Ishikawa (cell line): ENCODE data around the gene GJA3.

Source experiments
- CEBPB ChIP-seq: IDR thresholded peaks from 2 replicates; pipeline ENCODE4 v1.6.1; 2012
- CREB1 ChIP-seq: IDR thresholded peaks from 2 replicates; pipeline ENCODE4 v1.6.1; 2012; ENCODE audit warnings: low read depth
- EGR1 ChIP-seq: IDR thresholded peaks from 2 replicates; pipeline ENCODE4 v1.6.1; 2012
- EP300 ChIP-seq: IDR thresholded peaks from 2 replicates; pipeline ENCODE4 v1.6.1; 2012; ENCODE audit warnings: borderline replicate concordance
- FOXM1 ChIP-seq: IDR thresholded peaks from 2 replicates; pipeline ENCODE4 v1.6.1; 2012; ENCODE audit warnings: low read depth, borderline replicate concordance
- NFIC ChIP-seq: IDR thresholded peaks from 2 replicates; pipeline ENCODE4 v1.6.1; 2012
- RAD21 ChIP-seq: IDR thresholded peaks from 2 replicates; pipeline ENCODE4 v1.6.1; 2012; ENCODE audit warnings: low read depth
- TAF1 ChIP-seq: IDR thresholded peaks from 2 replicates; pipeline ENCODE4 v1.6.1; 2012; ENCODE audit warnings: low read depth, mild to moderate bottlenecking
- TCF12 ChIP-seq: IDR thresholded peaks from 2 replicates; pipeline ENCODE4 v1.6.1; 2012; ENCODE audit warnings: low read depth
- TEAD4 ChIP-seq: IDR thresholded peaks from 2 replicates; pipeline ENCODE4 v1.6.1; 2012
- YY1 ChIP-seq: IDR thresholded peaks from 2 replicates; pipeline ENCODE4 v1.6.1; 2012; ENCODE audit warnings: low read depth
- ZBTB7A ChIP-seq: IDR thresholded peaks from 2 replicates; pipeline ENCODE4 v1.6.1; 2012; ENCODE audit warnings: low read depth
- TF ChIP-seq, protein P1 (sequence below): IDR thresholded peaks from 2 replicates; pipeline ENCODE4 v1.6.1; 2012
- TF ChIP-seq, protein P2 (sequence below): IDR thresholded peaks from 2 replicates; pipeline ENCODE4 v1.6.1; 2012; ENCODE audit warnings: low read depth, mild to moderate bottlenecking
- TF ChIP-seq, protein P3 (sequence below): IDR thresholded peaks from 2 replicates; pipeline ENCODE4 v1.6.1; 2012

Gene GJA3

DNA sequence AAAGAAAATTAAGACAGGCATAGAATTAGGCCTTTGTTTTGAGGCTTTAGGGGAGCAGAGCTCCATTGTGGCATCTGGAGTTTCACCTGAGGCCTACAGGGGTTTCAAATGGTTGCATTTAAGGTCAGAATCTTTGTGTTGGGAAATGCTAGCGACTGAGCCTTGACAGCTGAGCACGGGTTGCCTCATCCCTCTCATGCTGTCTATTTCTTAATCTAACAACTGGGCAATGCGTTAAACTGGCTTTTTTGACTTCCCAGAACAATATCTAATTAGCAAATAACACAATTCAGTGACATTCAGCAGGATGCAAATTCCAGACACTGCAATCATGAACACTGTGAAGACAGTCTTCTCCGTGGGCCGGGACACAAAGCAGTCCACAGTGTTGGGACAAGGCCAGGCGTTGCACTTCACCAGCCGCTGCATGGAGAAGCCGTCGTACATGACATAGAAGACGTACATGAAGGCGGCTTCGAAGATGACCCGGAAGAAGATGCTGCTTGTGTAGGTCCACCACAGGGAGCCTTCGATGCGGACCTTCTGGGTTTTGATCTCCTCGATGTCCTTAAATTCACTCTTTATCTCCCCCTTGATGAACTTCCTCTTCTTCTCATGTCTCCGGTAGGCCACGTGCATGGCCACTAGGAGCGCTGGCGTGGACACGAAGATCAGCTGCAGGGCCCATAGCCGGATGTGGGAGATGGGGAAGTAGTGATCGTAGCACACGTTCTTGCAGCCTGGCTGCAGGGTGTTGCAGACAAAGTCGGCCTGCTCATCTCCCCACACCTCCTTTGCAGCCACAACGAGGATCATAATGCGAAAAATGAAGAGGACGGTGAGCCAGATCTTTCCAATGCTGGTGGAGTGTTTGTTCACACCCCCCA is 28.1 kb upstream of the GJA3 start:
- TF ChIP-seq TCF12 (no peak), EGR1 (no peak), YY1 (no peak), EP300 (no peak), FOXM1 (no peak), CEBPB (no peak), TEAD4 (no peak), ZBTB7A (no peak), NFIC (no peak), CREB1 (no peak), TAF1 (no peak)
- TF ChIP-seq, protein P1, sequence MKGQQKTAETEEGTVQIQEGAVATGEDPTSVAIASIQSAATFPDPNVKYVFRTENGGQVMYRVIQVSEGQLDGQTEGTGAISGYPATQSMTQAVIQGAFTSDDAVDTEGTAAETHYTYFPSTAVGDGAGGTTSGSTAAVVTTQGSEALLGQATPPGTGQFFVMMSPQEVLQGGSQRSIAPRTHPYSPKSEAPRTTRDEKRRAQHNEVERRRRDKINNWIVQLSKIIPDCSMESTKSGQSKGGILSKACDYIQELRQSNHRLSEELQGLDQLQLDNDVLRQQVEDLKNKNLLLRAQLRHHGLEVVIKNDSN: no peak
- TF ChIP-seq, protein P2, sequence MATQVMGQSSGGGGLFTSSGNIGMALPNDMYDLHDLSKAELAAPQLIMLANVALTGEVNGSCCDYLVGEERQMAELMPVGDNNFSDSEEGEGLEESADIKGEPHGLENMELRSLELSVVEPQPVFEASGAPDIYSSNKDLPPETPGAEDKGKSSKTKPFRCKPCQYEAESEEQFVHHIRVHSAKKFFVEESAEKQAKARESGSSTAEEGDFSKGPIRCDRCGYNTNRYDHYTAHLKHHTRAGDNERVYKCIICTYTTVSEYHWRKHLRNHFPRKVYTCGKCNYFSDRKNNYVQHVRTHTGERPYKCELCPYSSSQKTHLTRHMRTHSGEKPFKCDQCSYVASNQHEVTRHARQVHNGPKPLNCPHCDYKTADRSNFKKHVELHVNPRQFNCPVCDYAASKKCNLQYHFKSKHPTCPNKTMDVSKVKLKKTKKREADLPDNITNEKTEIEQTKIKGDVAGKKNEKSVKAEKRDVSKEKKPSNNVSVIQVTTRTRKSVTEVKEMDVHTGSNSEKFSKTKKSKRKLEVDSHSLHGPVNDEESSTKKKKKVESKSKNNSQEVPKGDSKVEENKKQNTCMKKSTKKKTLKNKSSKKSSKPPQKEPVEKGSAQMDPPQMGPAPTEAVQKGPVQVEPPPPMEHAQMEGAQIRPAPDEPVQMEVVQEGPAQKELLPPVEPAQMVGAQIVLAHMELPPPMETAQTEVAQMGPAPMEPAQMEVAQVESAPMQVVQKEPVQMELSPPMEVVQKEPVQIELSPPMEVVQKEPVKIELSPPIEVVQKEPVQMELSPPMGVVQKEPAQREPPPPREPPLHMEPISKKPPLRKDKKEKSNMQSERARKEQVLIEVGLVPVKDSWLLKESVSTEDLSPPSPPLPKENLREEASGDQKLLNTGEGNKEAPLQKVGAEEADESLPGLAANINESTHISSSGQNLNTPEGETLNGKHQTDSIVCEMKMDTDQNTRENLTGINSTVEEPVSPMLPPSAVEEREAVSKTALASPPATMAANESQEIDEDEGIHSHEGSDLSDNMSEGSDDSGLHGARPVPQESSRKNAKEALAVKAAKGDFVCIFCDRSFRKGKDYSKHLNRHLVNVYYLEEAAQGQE: no peak

DNA sequence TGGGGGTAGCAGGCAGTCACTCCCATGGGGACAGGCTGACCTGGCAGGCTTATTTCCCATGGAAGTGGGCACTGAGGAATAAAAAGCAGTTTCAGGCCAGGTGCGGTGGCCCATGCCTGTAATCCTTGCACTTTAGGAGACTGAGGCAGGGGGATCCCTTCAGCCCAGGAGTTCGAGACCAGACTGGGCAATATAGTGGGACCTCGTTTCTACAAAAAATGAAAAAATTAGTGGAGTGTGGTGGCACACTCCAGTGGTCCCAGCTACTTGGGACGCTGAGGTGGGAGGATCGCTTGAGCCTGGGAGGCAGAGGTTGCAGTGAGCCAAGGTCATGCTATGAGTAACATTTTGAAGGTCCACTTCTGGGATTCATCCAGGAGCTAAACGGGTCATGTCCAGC is 25.9 kb upstream of the GJA3 start:
- no peak for TF ChIP-seq FOXM1
- no peak for TF ChIP-seq TCF12
- TF ChIP-seq, protein P2: no peak
- TF ChIP-seq NFIC: no peak
- TF ChIP-seq RAD21: no peak
- TF ChIP-seq TAF1: no peak
- TF ChIP-seq TEAD4: no peak
- TF ChIP-seq EP300: no peak
- TF ChIP-seq ZBTB7A: no peak
- TF ChIP-seq, protein P3, sequence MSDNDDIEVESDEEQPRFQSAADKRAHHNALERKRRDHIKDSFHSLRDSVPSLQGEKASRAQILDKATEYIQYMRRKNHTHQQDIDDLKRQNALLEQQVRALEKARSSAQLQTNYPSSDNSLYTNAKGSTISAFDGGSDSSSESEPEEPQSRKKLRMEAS: no peak
- no peak for TF ChIP-seq YY1
- no peak for TF ChIP-seq CEBPB
- TF ChIP-seq, protein P1: no peak
- no peak for TF ChIP-seq EGR1
- no peak for TF ChIP-seq CREB1

- TF ChIP-seq CREB1 (no peak), EGR1 (no peak)
These were observed 24.7 kb upstream of the GJA3 start for GRCh38 chr13:20185366-20186056.

DNA sequence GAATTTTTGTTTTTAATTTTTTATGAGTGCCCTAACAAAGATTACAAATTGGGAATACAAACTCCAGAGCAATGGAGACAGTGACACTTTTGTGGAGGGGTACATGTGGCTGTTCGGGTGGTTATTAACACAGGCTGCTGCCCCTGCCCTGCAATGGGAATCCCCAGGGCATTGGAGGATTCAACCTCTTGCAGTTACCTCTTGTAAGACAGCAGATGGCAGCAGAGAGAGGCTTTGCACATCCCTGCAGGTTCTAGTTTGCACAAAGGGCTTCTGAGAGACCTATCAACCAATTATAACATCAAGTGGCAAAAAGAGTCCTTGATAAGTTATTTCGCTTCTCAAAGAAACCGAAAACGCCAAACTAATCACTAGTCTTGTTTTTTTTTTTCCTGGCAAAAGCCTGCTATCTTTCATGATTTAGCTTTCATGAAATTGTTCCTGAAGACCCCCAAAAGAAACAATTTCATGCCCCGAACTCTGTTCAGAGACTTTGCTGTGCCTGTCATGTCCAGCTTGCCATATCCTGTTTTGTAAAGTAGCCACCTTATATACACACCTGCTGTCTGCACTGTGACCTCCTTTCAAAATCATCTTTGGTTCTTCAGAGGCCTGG is 21.5 kb upstream of the GJA3 start:
- TF ChIP-seq EP300: no peak
- TF ChIP-seq RAD21: peak; percentile 90
- TF ChIP-seq, protein P2: no peak
- no peak for TF ChIP-seq TAF1
- TF ChIP-seq TCF12: no peak
- TF ChIP-seq TEAD4: no peak
